ENCODE data around the gene FCN1.

The FCN1 gene

DNA sequence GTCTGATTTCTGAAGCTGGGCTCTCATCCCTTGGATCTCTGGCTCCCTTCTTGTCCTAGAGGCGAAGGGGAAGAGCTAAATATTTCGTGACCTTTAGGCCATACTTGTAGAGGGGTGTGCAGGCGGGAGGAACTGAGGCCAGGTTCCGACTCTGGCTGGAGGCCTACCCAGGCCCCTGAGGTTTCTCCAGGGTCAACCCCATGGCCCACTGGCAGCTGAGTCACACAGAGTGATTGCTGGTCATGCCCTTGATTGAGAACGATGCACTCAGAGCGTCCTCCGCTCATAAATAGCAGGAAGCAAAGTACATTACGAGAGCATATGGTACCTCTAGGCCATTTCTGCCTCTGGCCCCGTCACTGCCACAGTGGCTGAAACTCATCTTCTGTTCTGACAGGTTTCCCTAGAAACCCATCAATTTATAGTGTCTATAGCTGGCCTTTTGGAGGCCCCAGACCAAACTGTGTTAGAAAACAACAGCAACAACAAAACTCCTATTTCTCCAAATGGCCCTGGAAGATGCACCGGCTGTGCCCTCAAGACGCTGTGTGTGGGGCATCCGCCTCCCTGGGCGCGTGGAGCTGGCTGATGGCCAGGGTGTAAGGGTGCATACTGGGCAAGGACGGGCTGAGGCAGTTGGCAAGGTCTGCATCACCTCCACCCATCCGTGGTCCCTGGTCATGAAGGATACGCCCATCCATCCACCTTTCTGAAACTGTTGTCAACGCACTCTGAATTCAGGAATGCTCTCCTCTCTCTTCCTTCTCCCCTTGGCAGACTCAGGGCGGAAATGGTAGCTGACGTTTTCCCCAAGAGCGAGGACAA is 32.9 kb upstream of the FCN1 start:
- DNase-seq, result no peak

- no peak for DNase-seq
These were observed 32.1 kb upstream of the FCN1 start for GRCh38 chr9:134949681-134950385.

GRCh38 chr9:134948149-134948548 is 30.4 kb upstream of the FCN1 start:
- DNase-seq, result no peak

DNA sequence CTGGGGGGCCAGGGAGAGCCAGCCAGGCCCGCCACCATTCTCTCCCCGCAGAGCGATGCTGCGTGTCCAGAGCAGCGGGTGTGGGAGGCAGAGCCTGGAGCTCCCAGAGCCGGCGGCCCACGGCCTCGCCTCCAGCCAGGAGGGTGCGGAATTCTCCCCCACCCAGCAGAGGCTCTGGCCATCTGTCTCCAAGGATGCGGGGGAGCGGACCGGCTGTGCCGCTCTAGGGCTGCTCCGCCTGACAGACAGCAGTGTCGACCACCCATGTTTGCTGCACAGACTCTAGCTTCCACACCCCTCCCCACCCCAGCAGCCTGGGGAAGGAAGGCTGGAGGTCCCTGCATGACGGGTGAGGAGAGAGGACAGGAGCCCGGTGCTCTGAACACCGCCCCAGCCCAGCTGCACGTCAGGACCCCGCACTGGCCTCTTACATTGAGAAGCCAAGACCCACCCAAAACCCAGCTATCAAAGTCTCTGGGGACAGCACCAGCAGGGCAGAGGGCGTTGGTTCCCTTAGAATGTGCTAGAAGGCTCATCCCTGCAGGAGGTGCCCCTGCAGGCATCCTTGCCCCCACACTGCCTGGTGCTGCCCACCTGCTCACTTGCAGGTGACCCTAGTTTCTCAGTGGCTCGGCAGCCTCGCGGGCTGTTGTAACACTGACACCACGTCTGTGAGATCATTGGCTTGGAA is 29.7 kb upstream of the FCN1 start:
- DNase-seq, result no peak

GRCh38 chr9:134946663-134947062 is 29.0 kb upstream of the FCN1 start:
- DNase-seq, result no peak

DNA sequence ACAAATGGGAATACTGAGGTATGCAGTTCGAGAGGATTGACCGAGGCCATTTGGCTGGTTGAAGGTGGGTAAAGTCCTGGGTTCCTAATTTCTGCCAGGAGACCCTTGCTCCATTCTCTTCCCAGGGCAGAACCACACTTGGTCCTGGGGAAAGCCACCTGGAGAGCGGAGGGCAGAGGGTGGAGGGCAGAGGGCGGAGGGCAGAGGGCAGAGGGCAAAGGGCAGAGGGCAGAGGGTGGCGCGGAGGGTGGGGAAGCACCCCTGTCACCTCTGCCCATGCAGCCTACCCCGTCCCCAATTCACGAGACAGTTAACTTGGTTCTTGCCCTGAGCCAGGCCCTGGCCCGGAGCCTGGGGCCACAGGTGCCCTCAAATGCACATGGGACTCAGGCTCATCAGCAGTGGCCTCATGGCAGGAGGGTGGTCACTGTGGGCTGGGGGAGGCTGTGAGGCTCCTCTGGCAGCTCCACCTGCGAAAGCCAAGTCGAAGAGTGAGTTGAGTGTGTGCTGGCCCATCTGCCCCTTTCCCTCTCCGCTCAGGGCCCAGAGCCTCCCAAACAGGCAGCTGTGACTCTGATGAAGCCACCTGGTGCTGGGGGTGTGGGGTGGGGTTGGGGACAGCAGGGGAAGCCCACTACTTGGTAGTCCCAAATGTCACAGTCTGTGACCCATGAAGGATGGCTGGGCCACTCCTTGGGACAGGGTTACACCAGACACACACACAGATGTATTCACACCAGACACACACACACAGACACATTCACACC is 28.0 kb upstream of the FCN1 start:
- DNase-seq, result no peak

- no peak for DNase-seq
These were observed 27.2 kb upstream of the FCN1 start for GRCh38 chr9:134944916-134945315.

- DNase-seq, result no peak
These were observed 26.7 kb upstream of the FCN1 start for GRCh38 chr9:134944351-134944802.

DNA sequence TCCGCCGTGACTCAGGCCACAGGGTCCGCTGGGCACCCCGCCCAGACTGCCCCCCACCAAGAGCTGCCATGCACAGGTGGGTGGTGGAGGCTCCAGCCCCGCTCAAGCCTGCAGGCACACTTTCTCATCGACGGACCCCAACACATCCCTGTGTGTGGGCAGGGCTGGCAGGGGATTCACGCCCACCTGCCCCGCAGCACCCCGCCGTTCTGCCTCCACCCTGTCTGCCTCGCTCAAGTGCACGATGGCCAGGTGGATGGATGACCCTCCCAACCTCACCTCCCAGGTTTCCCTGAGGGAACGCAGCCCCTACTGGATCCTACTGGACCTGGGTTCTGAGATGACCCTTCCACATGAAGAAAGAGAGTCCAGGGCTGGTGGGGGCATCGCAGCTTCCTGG is 26.1 kb upstream of the FCN1 start:
- DNase-seq, result no peak

DNA sequence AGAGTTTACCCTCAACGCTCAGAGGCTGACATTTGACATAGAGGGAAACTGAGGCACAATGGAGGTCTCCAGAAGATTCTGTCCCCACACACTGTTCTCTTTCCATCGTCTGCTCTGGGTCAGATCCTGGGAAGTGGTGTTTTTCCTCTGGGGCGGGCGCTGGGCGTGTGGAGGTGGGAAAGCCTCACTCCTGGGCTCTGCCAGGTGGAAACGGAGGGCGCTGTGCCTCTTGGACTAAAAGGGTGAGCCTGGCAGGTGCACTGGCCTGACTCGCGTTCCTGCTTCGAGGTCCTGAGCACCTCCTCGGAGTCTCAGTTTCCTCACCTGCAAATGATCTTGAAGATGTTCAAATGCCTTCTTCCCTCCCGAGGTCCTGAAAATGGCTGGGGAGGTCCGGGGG is 25.7 kb upstream of the FCN1 start:
- no peak for DNase-seq

- no peak for DNase-seq
These were observed 25.1 kb upstream of the FCN1 start for GRCh38 chr9:134942788-134943184.

DNA sequence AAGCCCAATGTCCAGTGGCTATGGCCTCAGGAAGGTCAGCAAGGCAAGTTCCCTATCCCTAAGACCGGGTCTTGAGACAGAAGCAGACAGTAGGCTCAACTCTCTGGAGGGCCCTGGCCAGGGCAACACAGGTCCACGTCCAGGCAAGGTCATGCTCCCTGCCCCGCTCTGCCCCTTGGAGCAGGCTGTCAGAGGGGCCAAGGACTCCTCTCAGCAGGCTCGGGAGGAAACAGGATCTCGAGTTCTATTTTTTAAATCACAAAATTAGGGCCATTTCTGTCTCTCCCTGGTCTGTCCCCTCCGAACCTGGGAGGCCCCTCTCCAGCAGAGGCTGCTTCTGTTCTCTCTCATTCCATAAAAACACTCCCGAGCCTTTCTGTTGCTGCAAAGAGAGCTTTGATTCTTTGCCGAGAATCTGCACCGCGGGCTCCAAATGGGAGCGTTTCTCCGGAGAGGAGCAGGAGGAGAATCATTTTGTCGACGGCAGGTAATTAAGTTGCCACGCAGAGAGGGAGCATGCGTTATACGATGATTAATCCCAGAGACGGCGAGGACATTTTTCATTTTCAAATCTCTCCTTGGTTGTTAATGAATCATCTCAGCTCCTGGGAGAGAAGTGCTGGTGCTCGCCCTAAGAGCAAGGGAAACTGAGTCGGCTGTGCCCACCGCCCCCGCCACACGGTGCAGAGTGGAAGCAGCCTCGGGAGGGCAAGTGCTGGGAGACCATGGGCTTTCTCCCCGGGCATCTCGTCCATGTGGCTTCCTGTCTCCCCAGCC is 24.5 kb upstream of the FCN1 start:
- DNase-seq, result no peak

DNA sequence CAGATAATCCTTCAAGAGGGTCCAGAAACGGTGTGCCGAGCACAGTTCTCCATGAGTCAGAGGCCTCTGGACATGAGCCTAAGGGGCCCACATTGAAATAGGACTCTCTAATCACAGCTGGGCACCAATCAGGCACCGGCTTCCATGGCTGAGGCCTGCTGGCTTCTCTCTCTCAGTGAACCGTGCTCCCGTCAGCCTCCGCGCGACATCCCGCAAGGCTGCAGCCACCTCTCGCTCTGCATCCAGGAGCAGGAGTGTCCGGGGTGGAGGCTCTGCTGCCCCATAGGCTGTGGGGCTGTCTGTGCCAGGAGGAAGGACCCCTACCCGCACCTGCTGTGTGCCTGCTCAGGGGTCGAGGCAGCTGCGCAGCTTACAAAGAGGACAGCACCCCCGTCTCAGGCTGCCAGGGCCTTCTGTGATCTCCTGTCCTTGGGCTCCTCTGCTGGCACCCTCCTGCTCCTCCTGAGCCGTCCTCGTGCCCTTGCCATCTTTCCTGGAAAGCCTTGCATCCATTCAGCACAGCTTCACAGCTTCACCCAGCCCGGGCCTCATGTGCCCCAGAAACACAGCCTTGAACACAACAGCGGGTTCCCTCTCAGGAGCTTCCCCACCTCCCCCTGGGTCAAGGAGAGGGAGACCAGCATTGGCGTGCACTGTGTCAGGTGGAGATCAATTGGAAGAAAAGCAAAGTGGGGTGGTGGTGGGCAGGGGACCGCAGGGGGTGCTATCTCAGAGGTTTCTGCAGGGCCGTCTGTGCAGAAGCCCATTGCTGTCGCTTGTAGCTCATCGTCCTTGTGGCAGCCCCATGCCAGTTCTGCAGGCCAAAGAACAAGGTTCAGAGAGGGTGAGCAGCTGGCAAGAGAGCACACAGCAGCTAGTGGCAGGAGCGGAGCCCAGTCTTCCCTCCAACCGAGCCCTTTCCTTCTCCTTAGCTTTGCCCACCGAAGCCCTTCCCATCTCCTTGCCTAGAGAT is 22.8 kb upstream of the FCN1 start:
- no peak for DNase-seq

GRCh38 chr9:134939836-134940235 is 22.1 kb upstream of the FCN1 start:
- no peak for DNase-seq

GRCh38 chr9:134939080-134939733 is 21.5 kb upstream of the FCN1 start:
- DNase-seq, result no peak

GRCh38 chr9:134938346-134939079 is 20.8 kb upstream of the FCN1 start:
- no peak for DNase-seq

DNA sequence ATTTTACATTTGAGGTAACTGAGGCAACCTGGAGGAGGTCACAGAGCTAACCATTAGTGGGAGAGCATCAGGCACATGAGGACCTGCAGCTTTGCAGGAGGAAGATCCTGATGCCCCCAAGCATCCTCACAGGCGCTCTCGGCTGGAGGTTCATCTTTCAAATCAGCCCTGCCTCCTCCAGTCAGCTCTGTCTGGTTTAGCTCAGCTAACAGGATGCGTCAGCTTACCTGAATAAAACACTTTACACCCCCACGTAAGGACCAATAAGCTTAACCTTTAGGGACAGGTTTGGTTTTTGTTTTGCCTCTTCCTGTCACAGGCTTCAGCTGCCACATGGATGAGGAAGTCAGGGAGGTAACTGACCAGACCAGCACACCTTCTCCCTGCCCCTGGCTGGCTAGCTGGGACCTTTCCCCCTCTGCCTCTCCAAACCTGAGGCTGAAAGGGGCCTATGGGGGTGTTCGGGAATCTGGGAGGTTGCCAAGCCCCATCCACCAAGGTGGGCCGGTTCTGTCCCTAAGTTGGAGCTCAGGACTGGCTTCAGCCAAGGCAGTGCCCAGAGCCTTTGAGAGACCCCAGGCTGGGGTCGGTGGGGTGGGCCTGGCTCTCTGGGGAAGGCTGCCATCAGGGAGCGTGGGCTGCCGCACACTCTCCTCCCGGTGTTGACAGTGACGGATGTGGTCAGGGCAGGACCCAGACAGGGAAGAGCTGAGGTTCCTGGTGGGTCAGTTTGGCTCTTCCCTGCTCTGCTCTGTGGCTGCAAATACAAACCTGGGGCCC is 20.0 kb upstream of the FCN1 start:
- no peak for DNase-seq

GRCh38 chr9:134937164-134937555 is 19.4 kb upstream of the FCN1 start:
- DNase-seq, result no peak

Data from NCI-H146 (cell line).